Aorta (tissue), 5 donors: ENCODE measurements around the gene EXOSC7. TPM values are rescaled to one million over a fixed set of nuclear protein-coding genes. Genes with fewer than 3 reads are reported as not detected.
A peak's percentile ranks its signal among the peaks of the same experiment; 100 is the strongest.

Experiments used
- ATAC-seq: fragments of 200-7000 bp; cut with Tn5 transposase; one replicate; pipeline ENCODE4 v1.9.1; 2022; ENCODE audit warnings: moderate library complexity; ENCODE audit not compliant: low FRiP score
- DNase-seq, 2 donors: peaks; one replicate each; pipeline ENCODE4 v3.0.0-alpha.2; 2020
- H3K27ac ChIP-seq, 2 donors: one replicate each; pipeline ENCODE4 v1.5.1; 2013; ENCODE audit warnings: low read length in 2 of 2, mild to moderate bottlenecking in 2 of 2, moderate library complexity in 2 of 2, control low read depth in 1 of 2, inconsistent platforms in 1 of 2, low read depth in 1 of 2
- H3K27me3 ChIP-seq, 2 donors: one replicate each; pipeline ENCODE4 v1.6.1; 2013; ENCODE audit warnings: control low read depth in 1 of 2, low read length in 1 of 2, mild to moderate bottlenecking in 1 of 2, moderate library complexity in 1 of 2; ENCODE audit not compliant: insufficient read depth in 2 of 2, control insufficient read depth in 1 of 2
- H3K36me3 ChIP-seq, 2 donors: one replicate each; pipeline ENCODE4 v1.6.1; 2013; ENCODE audit warnings: control low read depth in 1 of 2, low read length in 1 of 2, mild to moderate bottlenecking in 1 of 2; ENCODE audit not compliant: insufficient read depth in 2 of 2, control insufficient read depth in 1 of 2
- H3K4me1 ChIP-seq, 2 donors: one replicate each; pipeline ENCODE4 v1.6.1; 2013; ENCODE audit warnings: low read length in 2 of 2, control low read depth in 1 of 2, mild to moderate bottlenecking in 1 of 2, moderate library complexity in 1 of 2; ENCODE audit not compliant: insufficient read depth in 2 of 2, control insufficient read depth in 1 of 2
- H3K4me3 ChIP-seq, 2 donors: one replicate each; pipeline ENCODE4 v1.5.1; 2013; ENCODE audit warnings: low read length in 2 of 2, control low read depth in 1 of 2, mild to moderate bottlenecking in 1 of 2
- H3K9me3 ChIP-seq: one replicate; pipeline ENCODE4 v1.6.1; 2013; ENCODE audit warnings: mild to moderate bottlenecking, low read length; ENCODE audit not compliant: control insufficient read depth
- WGBS, 2 donors: extraction: QIAGEN DNeasy Blood & Tissue Kit; methylation state at CpG; one replicate each; pipeline ENCODE4 v1.1.7; 2013; 5-methylcytosine and 5-hydroxymethylcytosine counted together
- intact Hi-C, 2 donors: fragments of 100-400 bp; cut with DNase I; formaldehyde crosslinking; loops; one replicate each; pipeline versions ENCODE4 v1.14.2 to v1.15.0; 2022
- polyA plus RNA-seq, 2 donors: library from polyadenylated mRNA; stranded (reverse); fragments of 200-250 nt; gene quantifications; one replicate each; pipeline ENCODE4 v1.2.3, GENCODE V29; 2013
- total RNA-seq, 2 donors: library from RNA; stranded (reverse); fragmentation: NEBNext Ultra II Directional; extraction: Animal tissue kit (Norgen Biotek cat#: 25700); gene quantifications; one replicate each; pipeline ENCODE4 v1.2.1, GENCODE V29; 2021
- donor health status: healthy with polysubstance abuse.
- donor health status: Bipolar disorder and iron deficiency.
- donor health status: DM: no; HTN: no; CAD: no.
- donor health status: DM: no; HTN: no; CAD: no.
- donor health status: DM: yes; HTN: yes; CAD: no.

Gene EXOSC7
- total and polyA plus RNA-seq, 4 donors: 15.8 to 31.2 (median 29.8) TPM

GRCh38 chr3:45055411-45056143 lies 79.5 kb downstream of the EXOSC7 start:
- Histone ChIP-seq H3K27ac (peak overlapping the region in 1 of 2 donors; percentile 29), H3K36me3 (no peaks in the 10 kb centered on the region), H3K4me1 (no peaks in the 10 kb centered on the region), H3K9me3 (no peaks in the 10 kb centered on the region), H3K4me3 (no peak overlapping the region), H3K27me3 (no peaks in the 10 kb centered on the region)
- WGBS, 2 donors: 80 to 82% methylated on average over 7 of the region's 7 CpGs
- DNase-seq (no peak), ATAC-seq (no peak)
- intact Hi-C loops: loop anchor here (5.0 kb wide), 2 partner anchors 67 to 147 kb away; no protein-coding TSS in a partner anchor

GRCh38 chr3:45056608-45057301 lies 80.7 kb downstream of the EXOSC7 start:
- no peaks in the 10 kb centered on the region for H3K4me1 ChIP-seq
- H3K4me3 ChIP-seq: no peak overlapping the region
- H3K27me3 ChIP-seq: no peaks in the 10 kb centered on the region
- intact Hi-C loops: loop anchor here (5.0 kb wide), 2 partner anchors 66 to 146 kb away; no protein-coding TSS in a partner anchor
- ATAC-seq: peak; percentile 29
- H3K36me3 ChIP-seq: no peaks in the 10 kb centered on the region
- H3K9me3 ChIP-seq: no peaks in the 10 kb centered on the region
- WGBS, 2 donors: 63 to 83% methylated on average over 5 of the region's 5 CpGs
- no peak for DNase-seq
- peak overlapping the region in 1 of 2 donors; percentile 73 for H3K27ac ChIP-seq

GRCh38 chr3:45057557-45057956 lies 81.5 kb downstream of the EXOSC7 start:
- no peaks in the 10 kb centered on the region for H3K4me1 ChIP-seq
- H3K27ac ChIP-seq: peak overlapping the region in 1 of 2 donors; percentile 14
- DNase-seq: no peak
- 93% methylated on average over 3 of the region's 3 CpGs for WGBS, 2 donors
- intact Hi-C loops: loop anchor here (5.0 kb wide), 2 partner anchors 65 to 145 kb away; no protein-coding TSS in a partner anchor
- H3K9me3 ChIP-seq: no peaks in the 10 kb centered on the region
- H3K27me3 ChIP-seq: no peaks in the 10 kb centered on the region
- no peak for ATAC-seq
- H3K36me3 ChIP-seq: no peaks in the 10 kb centered on the region
- no peak overlapping the region for H3K4me3 ChIP-seq

GRCh38 chr3:45059132-45059531 lies 83.1 kb downstream of the EXOSC7 start:
- Histone ChIP-seq H3K4me3 (no peak overlapping the region), H3K27ac (no peak overlapping the region), H3K36me3 (no peaks in the 10 kb centered on the region), H3K9me3 (no peaks in the 10 kb centered on the region), H3K4me1 (no peaks in the 10 kb centered on the region), H3K27me3 (no peaks in the 10 kb centered on the region)
- 54 to 56% methylated on average over 2 of the region's 2 CpGs for WGBS, 2 donors
- intact Hi-C loops: loop anchor here (5.0 kb wide), 2 partner anchors 63 to 143 kb away; no protein-coding TSS in a partner anchor
- no peak for ATAC-seq
- DNase-seq: no peak

- DNase-seq (no peak), ATAC-seq (no peak)
- no peaks in the 10 kb centered on the region for H3K36me3 ChIP-seq
- no peak overlapping the region for H3K4me3 ChIP-seq
- no peaks in the 10 kb centered on the region for H3K4me1 ChIP-seq
- peak overlapping the region in 1 of 2 donors; percentile 48 for H3K27ac ChIP-seq
- H3K9me3 ChIP-seq: no peaks in the 10 kb centered on the region
- WGBS, 2 donors: 19 to 24% methylated on average over 4 of the region's 4 CpGs
- H3K27me3 ChIP-seq: no peaks in the 10 kb centered on the region
- intact Hi-C loops: no loop called here
Observed at GRCh38 chr3:45060165-45060892, 84.3 kb downstream of the EXOSC7 start.

Other genes starting within 250 kb of the EXOSC7 start
- gene ZNF501, start 246.6 kb upstream of the EXOSC7 start, total RNA-seq: 1 to 10 TPM; 4.6 to 7.3 TPM
- gene ZNF501, start 246.6 kb upstream of the EXOSC7 start, polyA plus RNA-seq: 1 to 10 TPM; 3.5 to 7.4 TPM
- 10 to 100 TPM; 21.3 to 33.0 TPM for gene KIAA1143, start 214.6 kb upstream of the EXOSC7 start, total RNA-seq
- gene KIAA1143, start 214.6 kb upstream of the EXOSC7 start, polyA plus RNA-seq: 10 to 100 TPM; 10.3 to 12.5 TPM
- gene KIF15, start 214.4 kb upstream of the EXOSC7 start, total RNA-seq: under 1 TPM; 0.49 to 0.93 TPM
- gene KIF15, start 214.4 kb upstream of the EXOSC7 start, polyA plus RNA-seq: 1 to 10 TPM in 1 of 2 donors, under 1 TPM in 1; 0.92 to 2.1 TPM
- 10 to 100 TPM in 1 of 2 donors, 1 to 10 TPM in 1; 7.9 to 10.6 TPM for gene TMEM42, start 114.3 kb upstream of the EXOSC7 start, total RNA-seq
- 10 to 100 TPM; 14.1 to 19.1 TPM for gene TMEM42, start 114.3 kb upstream of the EXOSC7 start, polyA plus RNA-seq
- not detected for gene TGM4, start 101.6 kb upstream of the EXOSC7 start, total RNA-seq
- gene TGM4, start 101.6 kb upstream of the EXOSC7 start, polyA plus RNA-seq: not detected
- 10 to 100 TPM; 60.5 to 62.2 TPM for gene ZDHHC3, start 70 bp upstream of the EXOSC7 start, total RNA-seq
- gene ZDHHC3, start 70 bp upstream of the EXOSC7 start, polyA plus RNA-seq: 10 to 100 TPM; 44.8 to 49.5 TPM
- gene CLEC3B, start 50.1 kb downstream of the EXOSC7 start, total RNA-seq: 100 to 1,000 TPM in 1 of 2 donors, 10 to 100 TPM in 1; 96.9 to 109 TPM
- gene CLEC3B, start 50.1 kb downstream of the EXOSC7 start, polyA plus RNA-seq: 100 to 1,000 TPM in 1 of 2 donors, 10 to 100 TPM in 1; 69.1 to 177 TPM
- 1 to 10 TPM; 3.8 to 8.9 TPM for gene CDCP1, start 170.1 kb downstream of the EXOSC7 start, total RNA-seq
- 1 to 10 TPM in 1 of 2 donors, under 1 TPM in 1; 0.33 to 2.1 TPM for gene CDCP1, start 170.1 kb downstream of the EXOSC7 start, polyA plus RNA-seq